Activated naive CD4-positive, alpha-beta T cell treated with anti-CD3 and anti-CD28 coated beads, Interleukin-2, amount 50 U/mL, for 24 hours (primary cell): ENCODE measurements around the gene GNB5.
"Not testable (repeated sequence)": the region's sequence is repeated elsewhere in the genome, so short reads cannot be mapped to it uniquely, and the experiment has no call there.

Source experiments
- H3K27ac Mint-ChIP-seq: one replicate; pipeline ENCODE4 v1.8.0; 2021; ENCODE audit warnings: mild to moderate bottlenecking, mixed read lengths
- H3K27me3 Mint-ChIP-seq: one replicate; pipeline ENCODE4 v1.8.0; 2021; ENCODE audit warnings: mixed read lengths
- H3K36me3 Mint-ChIP-seq: one replicate; pipeline ENCODE4 v1.8.0; 2021; ENCODE audit warnings: mixed read lengths
- H3K4me1 Mint-ChIP-seq: one replicate; pipeline ENCODE4 v1.8.0; 2021; ENCODE audit warnings: mixed read lengths
- H3K4me3 Mint-ChIP-seq: one replicate; pipeline ENCODE4 v1.8.0; 2021; ENCODE audit warnings: mild to moderate bottlenecking, mixed read lengths
- H3K9me3 Mint-ChIP-seq: one replicate; pipeline ENCODE4 v1.8.0; 2021; ENCODE audit warnings: mixed read lengths

The GNB5 gene

GRCh38 chr15:52086011-52086786 lies 105.0 kb downstream of the GNB5 start:
- Mint-ChIP-seq H3K4me3 (no peak overlapping the region), H3K27ac (no peak overlapping the region), H3K27me3 (peaks cover 4% of the 10 kb centered on the region), H3K36me3 (peaks cover 5% of the 10 kb centered on the region), H3K4me1 (peaks cover 13% of the 10 kb centered on the region), H3K9me3 (peaks cover 13% of the 10 kb centered on the region)

- Mint-ChIP-seq H3K27ac (no peak overlapping the region), H3K4me1 (peaks cover 13% of the 10 kb centered on the region), H3K27me3 (peaks cover 4% of the 10 kb centered on the region), H3K9me3 (peaks cover 10% of the 10 kb centered on the region), H3K36me3 (peaks cover 5% of the 10 kb centered on the region), H3K4me3 (no peak overlapping the region)
Measured at GRCh38 chr15:52085299-52085698, 105.9 kb downstream of the GNB5 start.

GRCh38 chr15:52083603-52084002 lies 107.6 kb downstream of the GNB5 start:
- Mint-ChIP-seq H3K9me3 (no peaks in the 10 kb centered on the region), H3K27ac (no peak overlapping the region), H3K4me3 (no peak overlapping the region), H3K4me1 (peaks cover 26% of the 10 kb centered on the region), H3K36me3 (no peaks in the 10 kb centered on the region), H3K27me3 (no peaks in the 10 kb centered on the region)

GRCh38 chr15:52083037-52083359 lies 108.2 kb downstream of the GNB5 start:
- H3K27ac Mint-ChIP-seq, H3K4me3 Mint-ChIP-seq, H3K36me3 Mint-ChIP-seq, H3K27me3 Mint-ChIP-seq, H3K9me3 Mint-ChIP-seq: not testable (repeated sequence)
- peaks cover 26% of the 10 kb centered on the region for H3K4me1 Mint-ChIP-seq

- no peak overlapping the region for H3K4me3 Mint-ChIP-seq
- H3K27ac Mint-ChIP-seq: no peak overlapping the region
Measured at GRCh38 chr15:52082197-52083036, 108.8 kb downstream of the GNB5 start.

GRCh38 chr15:52080706-52081392 lies 110.3 kb downstream of the GNB5 start:
- Mint-ChIP-seq H3K4me3 (no peak overlapping the region), H3K4me1 (peaks cover 26% of the 10 kb centered on the region), H3K27ac (no peak overlapping the region), H3K9me3 (no peaks in the 10 kb centered on the region), H3K36me3 (no peaks in the 10 kb centered on the region), H3K27me3 (no peaks in the 10 kb centered on the region)

More at GRCh38 chr15:52082197-52083036, 108.8 kb downstream of the GNB5 start:
- peaks cover 26% of the 10 kb centered on the region for H3K4me1 Mint-ChIP-seq
- no peaks in the 10 kb centered on the region for H3K36me3 Mint-ChIP-seq
- no peaks in the 10 kb centered on the region for H3K27me3 Mint-ChIP-seq
- no peaks in the 10 kb centered on the region for H3K9me3 Mint-ChIP-seq

- Mint-ChIP-seq H3K4me1 (peaks cover 26% of the 10 kb centered on the region), H3K4me3 (no peak overlapping the region), H3K27me3 (no peaks in the 10 kb centered on the region), H3K36me3 (no peaks in the 10 kb centered on the region), H3K27ac (no peak overlapping the region), H3K9me3 (no peaks in the 10 kb centered on the region)
Measured at GRCh38 chr15:52080031-52080430, 111.2 kb downstream of the GNB5 start.

- Mint-ChIP-seq H3K27me3 (no peaks in the 10 kb centered on the region), H3K9me3 (no peaks in the 10 kb centered on the region), H3K4me3 (no peak overlapping the region), H3K36me3 (no peaks in the 10 kb centered on the region), H3K27ac (no peak overlapping the region), H3K4me1 (peaks cover 26% of the 10 kb centered on the region)
Measured at GRCh38 chr15:52078876-52079700, 112.1 kb downstream of the GNB5 start.

GRCh38 chr15:52078197-52078875 lies 112.9 kb downstream of the GNB5 start:
- H3K27me3 Mint-ChIP-seq: no peaks in the 10 kb centered on the region
- peaks cover 26% of the 10 kb centered on the region for H3K4me1 Mint-ChIP-seq
- H3K27ac Mint-ChIP-seq: no peak overlapping the region
- H3K4me3 Mint-ChIP-seq: no peak overlapping the region
- H3K36me3 Mint-ChIP-seq: no peaks in the 10 kb centered on the region
- H3K9me3 Mint-ChIP-seq: no peaks in the 10 kb centered on the region

- no peak overlapping the region for H3K27ac Mint-ChIP-seq
- H3K4me1 Mint-ChIP-seq: peaks cover 14% of the 10 kb centered on the region
- no peaks in the 10 kb centered on the region for H3K9me3 Mint-ChIP-seq
- H3K4me3 Mint-ChIP-seq: no peak overlapping the region
- H3K27me3 Mint-ChIP-seq: no peaks in the 10 kb centered on the region
- H3K36me3 Mint-ChIP-seq: no peaks in the 10 kb centered on the region
Measured at GRCh38 chr15:52076889-52077781, 114.1 kb downstream of the GNB5 start.

- no peaks in the 10 kb centered on the region for H3K27me3 Mint-ChIP-seq
- peaks cover 13% of the 10 kb centered on the region for H3K4me1 Mint-ChIP-seq
- no peaks in the 10 kb centered on the region for H3K9me3 Mint-ChIP-seq
- H3K36me3 Mint-ChIP-seq: no peaks in the 10 kb centered on the region
- H3K27ac Mint-ChIP-seq: no peak overlapping the region
- no peak overlapping the region for H3K4me3 Mint-ChIP-seq
Measured at GRCh38 chr15:52071570-52071969, 119.6 kb downstream of the GNB5 start.

- H3K4me3 Mint-ChIP-seq: no peak overlapping the region
- no peaks in the 10 kb centered on the region for H3K9me3 Mint-ChIP-seq
- H3K4me1 Mint-ChIP-seq: peaks cover 16% of the 10 kb centered on the region
- no peaks in the 10 kb centered on the region for H3K36me3 Mint-ChIP-seq
- H3K27ac Mint-ChIP-seq: no peak overlapping the region
- H3K27me3 Mint-ChIP-seq: no peaks in the 10 kb centered on the region
Measured at GRCh38 chr15:52069559-52069958, 121.6 kb downstream of the GNB5 start.

- Mint-ChIP-seq H3K4me1 (peaks cover 16% of the 10 kb centered on the region), H3K27me3 (no peaks in the 10 kb centered on the region), H3K9me3 (no peaks in the 10 kb centered on the region), H3K36me3 (peaks cover 9% of the 10 kb centered on the region), H3K4me3 (no peak overlapping the region), H3K27ac (no peak overlapping the region)
Measured at GRCh38 chr15:52068004-52068615, 123.1 kb downstream of the GNB5 start.

- H3K27ac Mint-ChIP-seq: no peak overlapping the region
- no peaks in the 10 kb centered on the region for H3K9me3 Mint-ChIP-seq
- no peak overlapping the region for H3K4me3 Mint-ChIP-seq
- peaks cover 16% of the 10 kb centered on the region for H3K4me1 Mint-ChIP-seq
- H3K27me3 Mint-ChIP-seq: no peaks in the 10 kb centered on the region
- H3K36me3 Mint-ChIP-seq: peaks cover 11% of the 10 kb centered on the region
Measured at GRCh38 chr15:52067545-52067926, 123.7 kb downstream of the GNB5 start.
